ENCODE measurements around the gene OSBPL6.
"Not testable (repeated sequence)": the region's sequence is repeated elsewhere in the genome, so short reads cannot be mapped to it uniquely, and the experiment has no call there.

OSBPL6 gene

GRCh38 chr2:178365116-178365515, 170.8 kb downstream of the OSBPL6 start:
- no peak for DNase-seq

GRCh38 chr2:178366412-178366811, 172.1 kb downstream of the OSBPL6 start:
- no peak for DNase-seq

GRCh38 chr2:178367344-178367743, 173.0 kb downstream of the OSBPL6 start:
- DNase-seq: no peak

GRCh38 chr2:178374865-178375264, 180.6 kb downstream of the OSBPL6 start:
- DNase-seq: no peak

- no peak for DNase-seq
Observed at GRCh38 chr2:178377046-178377445, 182.7 kb downstream of the OSBPL6 start.

GRCh38 chr2:178379162-178380004, 185.1 kb downstream of the OSBPL6 start:
- DNase-seq: no peak

- no peak for DNase-seq
Observed at GRCh38 chr2:178380763-178381162, 186.5 kb downstream of the OSBPL6 start.

- DNase-seq: no peak
Observed at GRCh38 chr2:178383718-178384117, 189.4 kb downstream of the OSBPL6 start.

GRCh38 chr2:178385595-178386148, 191.4 kb downstream of the OSBPL6 start:
- DNase-seq: no peak

- no peak for DNase-seq
Observed at GRCh38 chr2:178386986-178387597, 192.8 kb downstream of the OSBPL6 start.

GRCh38 chr2:178388287-178388686, 194.0 kb downstream of the OSBPL6 start:
- no peak for DNase-seq

GRCh38 chr2:178391701-178392100, 197.4 kb downstream of the OSBPL6 start:
- no peak for DNase-seq

- no peak for DNase-seq
Observed at GRCh38 chr2:178392215-178392614, 197.9 kb downstream of the OSBPL6 start.

- DNase-seq: no peak
Observed at GRCh38 chr2:178394859-178395258, 200.5 kb downstream of the OSBPL6 start.

- no peak for DNase-seq
Observed at GRCh38 chr2:178395295-178395694, 201.0 kb downstream of the OSBPL6 start.

GRCh38 chr2:178395941-178396570, 201.7 kb downstream of the OSBPL6 start:
- DNase-seq: no peak

GRCh38 chr2:178397002-178397605, 202.8 kb downstream of the OSBPL6 start:
- DNase-seq: no peak

GRCh38 chr2:178401994-178402437, 207.7 kb downstream of the OSBPL6 start:
- no peak for DNase-seq

GRCh38 chr2:178403671-178404306, 209.5 kb downstream of the OSBPL6 start:
- DNase-seq: no peak

GRCh38 chr2:178404368-178404767, 210.1 kb downstream of the OSBPL6 start:
- DNase-seq: peak in 1 of 2 experiments; percentile 29

- no peak for DNase-seq
Observed at GRCh38 chr2:178409261-178409660, 214.9 kb downstream of the OSBPL6 start.

GRCh38 chr2:178412047-178412446, 217.7 kb downstream of the OSBPL6 start:
- DNase-seq: no peak

GRCh38 chr2:178412453-178412852, 218.1 kb downstream of the OSBPL6 start:
- DNase-seq: not testable (repeated sequence)
